Parathyroid adenoma (tissue), 2 donors: ENCODE results near the gene ZSWIM9.

Experiments
- H2AFZ ChIP-seq: fragments of 300-600 bp; sonication (generic); one replicate; pipeline ENCODE4 v1.7.0; 2017; ENCODE audit warnings: antibody characterized with exemption, mild to moderate bottlenecking
- H3K27ac ChIP-seq: fragments of 300-600 bp; sonication (generic); one replicate; pipeline ENCODE4 v1.7.0; 2017
- H3K27me3 ChIP-seq: fragments of 300-600 bp; sonication (generic); one replicate; pipeline ENCODE4 v1.7.0; 2017; ENCODE audit warnings: low read length; ENCODE audit not compliant: control insufficient read depth, insufficient read depth
- H3K36me3 ChIP-seq: fragments of 300-600 bp; sonication (generic); one replicate; pipeline ENCODE4 v1.7.0; 2017; ENCODE audit warnings: low read length; ENCODE audit not compliant: control insufficient read depth, insufficient read depth
- H3K4me1 ChIP-seq: fragments of 300-600 bp; sonication (generic); one replicate; pipeline ENCODE4 v1.7.0; 2017; ENCODE audit warnings: control low read depth
- H3K4me2 ChIP-seq: fragments of 300-600 bp; sonication (generic); one replicate; pipeline ENCODE4 v1.7.0; 2017; ENCODE audit warnings: low read length
- H3K4me3 ChIP-seq: fragments of 300-600 bp; sonication (generic); one replicate; pipeline ENCODE4 v1.7.0; 2017; ENCODE audit warnings: low read depth, low read length
- H3K79me2 ChIP-seq: fragments of 300-600 bp; sonication (generic); one replicate; pipeline ENCODE4 v1.7.0; 2017; ENCODE audit warnings: control low read depth
- H3K9ac ChIP-seq: fragments of 300-600 bp; sonication (generic); one replicate; pipeline ENCODE4 v1.7.0; 2017; ENCODE audit warnings: mild to moderate bottlenecking
- H3K9me3 ChIP-seq: fragments of 300-600 bp; sonication (generic); one replicate; pipeline ENCODE4 v1.7.0; 2017; ENCODE audit warnings: low read length; ENCODE audit not compliant: control insufficient read depth
- CTCF ChIP-seq: fragments of 300-600 bp; sonication (generic); IDR thresholded peaks from one replicate; pipeline ENCODE4 v1.7.0; 2017; ENCODE audit warnings: antibody characterized with exemption, mild to moderate bottlenecking
- donor health status: primary hyperparathyroidism.

Gene ZSWIM9

GRCh38 chr19:48152551-48152950 is 17.9 kb upstream of the ZSWIM9 start:
- Histone ChIP-seq H3K36me3 (no peaks in the 10 kb centered on the region), H3K9ac (no peak overlapping the region), H3K9me3 (no peaks in the 10 kb centered on the region), H3K79me2 (no peaks in the 10 kb centered on the region), H3K4me2 (no peak overlapping the region), H2AFZ (no peak overlapping the region), H3K27me3 (no peaks in the 10 kb centered on the region), H3K4me3 (no peak overlapping the region), H3K4me1 (no peaks in the 10 kb centered on the region), H3K27ac (no peak overlapping the region)
- TF ChIP-seq CTCF = peak; percentile 89

GRCh38 chr19:48154003-48154402 is 16.5 kb upstream of the ZSWIM9 start:
- no peak overlapping the region for H3K27ac ChIP-seq
- H3K9me3 ChIP-seq = no peaks in the 10 kb centered on the region
- H3K4me2 ChIP-seq = no peak overlapping the region
- no peak overlapping the region for H2AFZ ChIP-seq
- no peak overlapping the region for H3K9ac ChIP-seq
- no peaks in the 10 kb centered on the region for H3K36me3 ChIP-seq
- no peak overlapping the region for H3K4me3 ChIP-seq
- no peak for TF ChIP-seq CTCF
- no peaks in the 10 kb centered on the region for H3K27me3 ChIP-seq
- no peaks in the 10 kb centered on the region for H3K79me2 ChIP-seq
- H3K4me1 ChIP-seq = no peaks in the 10 kb centered on the region

GRCh38 chr19:48158210-48158790 is 12.2 kb upstream of the ZSWIM9 start:
- Histone ChIP-seq H3K36me3 (no peaks in the 10 kb centered on the region), H3K4me2 (no peak overlapping the region), H3K27ac (no peak overlapping the region), H3K79me2 (no peaks in the 10 kb centered on the region), H3K4me1 (no peaks in the 10 kb centered on the region), H3K9ac (no peak overlapping the region), H3K27me3 (no peaks in the 10 kb centered on the region), H3K9me3 (no peaks in the 10 kb centered on the region), H3K4me3 (no peak overlapping the region), H2AFZ (no peak overlapping the region)
- TF ChIP-seq CTCF = no peak

GRCh38 chr19:48168689-48169088 is 1.8 kb upstream of the ZSWIM9 start:
- no peak overlapping the region for H3K4me2 ChIP-seq
- no peaks in the 10 kb centered on the region for H3K9me3 ChIP-seq
- no peaks in the 10 kb centered on the region for H3K27me3 ChIP-seq
- H2AFZ ChIP-seq = no peak overlapping the region
- H3K4me3 ChIP-seq = no peak overlapping the region
- no peaks in the 10 kb centered on the region for H3K79me2 ChIP-seq
- no peak for TF ChIP-seq CTCF
- no peak overlapping the region for H3K9ac ChIP-seq
- H3K27ac ChIP-seq = no peak overlapping the region
- no peaks in the 10 kb centered on the region for H3K36me3 ChIP-seq
- no peaks in the 10 kb centered on the region for H3K4me1 ChIP-seq

- Histone ChIP-seq H3K4me1 (no peaks in the 10 kb centered on the region), H3K27me3 (no peaks in the 10 kb centered on the region), H3K4me3 (peak overlapping the region; percentile 81), H2AFZ (peak overlapping the region; percentile 2), H3K36me3 (no peaks in the 10 kb centered on the region), H3K4me2 (peak overlapping the region; percentile 98), H3K79me2 (no peaks in the 10 kb centered on the region), H3K9me3 (no peaks in the 10 kb centered on the region), H3K27ac (peak overlapping the region; percentile 91), H3K9ac (no peak overlapping the region)
- TF ChIP-seq CTCF = no peak
These were observed 922 bp upstream of the ZSWIM9 start for GRCh38 chr19:48169578-48169938.
